Fibroblast of lung (primary cell): ENCODE results near the gene CALN1. TPM values are rescaled to one million over a fixed set of nuclear protein-coding genes. Genes with fewer than 3 reads are reported as not detected.

ENCODE experiments used
- DNase-seq, 2 donors: peaks; one replicate each; pipeline versions ENCODE4 v3.0.0 to v3.0.0-alpha.2; 2010; ENCODE audit warnings: low read depth in 2 of 2
- H2AFZ ChIP-seq: 2 replicates; pipeline ENCODE4 v1.5.1; 2012; ENCODE audit warnings: low read length, control low read depth, inconsistent platforms
- H3K27ac ChIP-seq: 2 replicates; pipeline ENCODE4 v1.5.1; 2011; ENCODE audit warnings: low read length, control low read depth; ENCODE audit not compliant: insufficient read depth
- H3K27me3 ChIP-seq: 2 replicates; pipeline ENCODE4 v1.5.1; 2011; ENCODE audit warnings: mild to moderate bottlenecking, low read length; ENCODE audit not compliant: control insufficient read depth, insufficient read depth
- H3K36me3 ChIP-seq: 2 replicates; pipeline ENCODE4 v1.5.1; 2011; ENCODE audit warnings: low read length; ENCODE audit not compliant: control insufficient read depth, insufficient read depth
- H3K4me1 ChIP-seq: 2 replicates; pipeline ENCODE4 v1.5.1; 2011; ENCODE audit warnings: low read length; ENCODE audit not compliant: control insufficient read depth, insufficient read depth; ENCODE audit errors: extremely low read depth
- H3K4me2 ChIP-seq: 2 replicates; pipeline ENCODE4 v1.5.1; 2011; ENCODE audit warnings: low read length, control low read depth; ENCODE audit not compliant: insufficient read depth; ENCODE audit errors: extremely low read depth
- H3K4me3 ChIP-seq, 4 experiments: fragments of 200-600 bp in 1 of 4; sonication (generic) in 1 of 4; replicated peaks in 1 of 4; 2 replicates each; pipeline ENCODE4 v1.5.1; 2011 to 2016; ENCODE audit warnings: low read length in 4 of 4, low read depth in 3 of 4, mild to moderate bottlenecking in 3 of 4, control low read depth in 2 of 4, inconsistent platforms in 1 of 4, mixed read lengths in 1 of 4; ENCODE audit not compliant: insufficient read depth in 1 of 4; ENCODE audit errors: control extremely low read depth in 1 of 4
- H3K79me2 ChIP-seq: 2 replicates; pipeline ENCODE4 v1.5.1; 2012; ENCODE audit warnings: mild to moderate bottlenecking, low read length, inconsistent platforms; ENCODE audit not compliant: control insufficient read depth, insufficient read depth
- H3K9ac ChIP-seq: 2 replicates; pipeline ENCODE4 v1.5.1; 2011; ENCODE audit warnings: mild to moderate bottlenecking, low read length, control low read depth; ENCODE audit not compliant: insufficient read depth
- H3K9me3 ChIP-seq: 2 replicates; pipeline ENCODE4 v1.5.1; 2012; ENCODE audit warnings: low read depth, low read length; ENCODE audit not compliant: control insufficient read depth, insufficient read depth
- H4K20me1 ChIP-seq: 2 replicates; pipeline ENCODE4 v1.5.1; 2011; ENCODE audit warnings: low read length; ENCODE audit not compliant: control insufficient read depth, insufficient read depth; ENCODE audit errors: extremely low read depth
- CTCF ChIP-seq, 2 donors: IDR thresholded peaks in 1 of 2; conservative IDR thresholded peaks in 1 of 2; 1 replicate in 1 of 2; 2 replicates in 1 of 2; pipeline ENCODE4 v1.5.1; 2011 to 2012; ENCODE audit warnings: low read length in 2 of 2, control low read depth in 1 of 2, inconsistent platforms in 1 of 2, low read depth in 1 of 2, mild to moderate bottlenecking in 1 of 2
- EZH2 ChIP-seq: IDR thresholded peaks from 2 replicates; pipeline ENCODE4 v1.5.1; 2012; ENCODE audit warnings: low read length, control low read depth, mild to moderate bottlenecking; ENCODE audit errors: missing control alignments
- polyA plus RNA-seq, 2 donors: library from polyadenylated mRNA; depleted of rRNA in 1 of 2; stranded (reverse) in 1 of 2; unstranded in 1 of 2; fragments of >200 nt; gene quantifications; 2 replicates each; pipeline ENCODE4 v1.2.1, GENCODE V29; 2011 to 2012; ENCODE audit warnings: missing spikeins in 1 of 2
- total RNA-seq: library from RNA; depleted of rRNA; stranded (reverse); fragments of >200 nt; gene quantifications from 2 replicates; pipeline ENCODE4 v1.2.1, GENCODE V29; 2014

The CALN1 gene
- total and polyA plus RNA-seq, 2 donors (not counting 1 experiment from before 2014, with no cell fraction given), result not detected

GRCh38 chr7:72243329-72243728 lies 168.8 kb downstream of the CALN1 start:
- Histone ChIP-seq H3K4me3 (no peak overlapping the region), H3K79me2 (no peaks in the 10 kb centered on the region), H3K4me2 (no peak overlapping the region), H3K27ac (no peak overlapping the region), H4K20me1 (no peaks in the 10 kb centered on the region), H3K27me3 (no peaks in the 10 kb centered on the region), H2AFZ (no peak overlapping the region), H3K4me1 (no peaks in the 10 kb centered on the region), H3K9me3 (no peaks in the 10 kb centered on the region), H3K9ac (no peak overlapping the region), H3K36me3 (no peaks in the 10 kb centered on the region)
- TF ChIP-seq CTCF (conservative IDR thresholded peaks at IDR 0.05 in 1 of 2, IDR thresholded peaks at IDR 0.05 in 1 of 2; ENCODE audit: low read depth in 1 of 2, low read length in 2 of 2), result no peak
- TF ChIP-seq EZH2, result no peak
- no peak for DNase-seq

- Histone ChIP-seq H3K9ac (no peak overlapping the region), H3K4me2 (no peak overlapping the region), H4K20me1 (no peaks in the 10 kb centered on the region), H3K36me3 (no peaks in the 10 kb centered on the region), H3K4me1 (no peaks in the 10 kb centered on the region), H3K79me2 (no peaks in the 10 kb centered on the region), H3K4me3 (no peak overlapping the region), H3K27me3 (no peaks in the 10 kb centered on the region), H3K27ac (no peak overlapping the region), H2AFZ (no peak overlapping the region), H3K9me3 (no peaks in the 10 kb centered on the region)
- TF ChIP-seq EZH2 (no peak), CTCF (conservative IDR thresholded peaks at IDR 0.05 in 1 of 2, IDR thresholded peaks at IDR 0.05 in 1 of 2; ENCODE audit: low read depth in 1 of 2, low read length in 2 of 2) (no peak)
- DNase-seq, result no peak
Observed at GRCh38 chr7:72235351-72235750, 176.8 kb downstream of the CALN1 start.

GRCh38 chr7:72234086-72234485 lies 178.1 kb downstream of the CALN1 start:
- Histone ChIP-seq H3K79me2 (no peaks in the 10 kb centered on the region), H3K27ac (no peak overlapping the region), H3K4me1 (no peaks in the 10 kb centered on the region), H3K36me3 (no peaks in the 10 kb centered on the region), H3K9ac (no peak overlapping the region), H3K9me3 (no peaks in the 10 kb centered on the region), H3K4me2 (no peak overlapping the region), H3K27me3 (no peaks in the 10 kb centered on the region), H3K4me3 (no peak overlapping the region), H2AFZ (no peak overlapping the region), H4K20me1 (no peaks in the 10 kb centered on the region)
- TF ChIP-seq CTCF (conservative IDR thresholded peaks at IDR 0.05 in 1 of 2, IDR thresholded peaks at IDR 0.05 in 1 of 2; ENCODE audit: low read depth in 1 of 2, low read length in 2 of 2) (no peak), EZH2 (no peak)
- no peak for DNase-seq
